Activated T-helper 1 cell treated with Interleukin-2 at 50 U/mL for 16 hours (primary cell): ENCODE data around the gene UVSSA.

ENCODE experiments used
- DNase-seq: peaks from one replicate; pipeline ENCODE4 v3.0.0-alpha.2; 2020; ENCODE audit warnings: low read depth

UVSSA gene

DNA sequence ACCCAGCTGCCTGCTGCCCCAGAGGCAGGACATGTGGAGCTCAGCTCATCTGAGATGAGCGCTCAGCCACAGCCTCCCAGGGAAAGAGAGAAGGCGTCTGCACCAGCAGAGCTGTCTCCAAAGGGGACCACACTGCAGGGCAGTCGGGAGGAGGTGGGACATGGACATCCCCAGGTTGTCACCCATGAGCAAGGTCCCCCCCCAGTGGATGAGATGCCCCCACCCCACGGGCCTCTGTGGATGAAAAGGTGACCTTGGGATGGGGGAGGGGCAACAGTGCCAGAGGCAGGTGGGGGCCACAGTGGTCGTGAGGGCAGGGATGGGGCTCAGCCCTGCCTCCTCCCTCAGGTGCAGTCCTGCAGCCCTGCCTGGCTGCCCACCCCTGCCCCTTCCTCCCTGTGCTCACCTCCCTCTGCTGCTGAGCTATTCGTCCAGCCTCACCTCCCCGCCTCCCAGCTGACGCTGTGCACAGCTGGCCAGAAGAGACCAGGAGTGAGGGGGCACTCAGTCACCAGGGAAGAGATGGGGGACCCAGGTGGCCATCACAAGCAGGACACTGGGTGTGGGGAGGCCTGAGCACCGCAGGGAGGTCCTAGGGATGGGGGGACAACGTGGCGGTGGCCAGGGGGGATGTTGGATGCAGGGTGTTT is 49.9 kb downstream of the UVSSA start:
- DNase-seq = no peak

- DNase-seq = no peak
Measured at GRCh38 chr4:1398681-1399507, 51.9 kb downstream of the UVSSA start.

DNA sequence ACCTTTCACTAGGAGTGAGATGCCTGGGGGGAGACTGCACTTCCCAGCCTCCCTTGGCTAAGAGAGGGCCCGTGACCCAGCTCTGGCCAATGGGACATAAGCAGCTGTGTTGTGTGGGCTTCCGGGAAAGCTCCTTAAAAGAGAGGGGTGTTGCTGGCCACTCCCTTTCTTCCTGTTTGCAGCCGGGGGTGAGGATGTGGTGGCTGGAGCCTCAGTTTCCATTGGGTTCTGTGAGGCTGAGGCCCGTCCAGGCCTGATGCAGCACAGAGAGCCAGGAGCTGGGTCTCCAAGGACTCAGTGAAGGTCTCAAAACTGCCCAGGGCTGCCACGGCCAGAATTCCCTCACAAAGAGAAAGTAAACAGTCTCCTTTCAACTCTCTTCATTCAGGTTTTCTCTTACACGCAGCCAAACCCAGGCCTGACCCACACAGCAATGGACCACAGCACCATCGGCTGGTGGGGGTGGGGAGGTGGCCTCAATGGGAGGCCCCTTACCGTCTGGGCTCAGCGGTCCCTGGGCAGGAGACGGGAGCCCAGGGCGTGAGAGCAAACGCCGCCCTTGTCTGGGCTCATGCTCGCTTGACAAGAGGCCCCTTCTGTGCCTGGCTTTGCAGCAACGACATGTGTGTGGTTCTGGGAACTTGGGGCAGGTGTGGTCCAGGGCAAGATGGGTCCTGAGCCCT is 52.6 kb downstream of the UVSSA start:
- no peak for DNase-seq

- no peak for DNase-seq
Measured at GRCh38 chr4:1400191-1400805, 53.3 kb downstream of the UVSSA start.

GRCh38 chr4:1400831-1401408 is 53.9 kb downstream of the UVSSA start:
- DNase-seq = no peak

- no peak for DNase-seq
Measured at GRCh38 chr4:1401409-1402020, 54.5 kb downstream of the UVSSA start.

DNA sequence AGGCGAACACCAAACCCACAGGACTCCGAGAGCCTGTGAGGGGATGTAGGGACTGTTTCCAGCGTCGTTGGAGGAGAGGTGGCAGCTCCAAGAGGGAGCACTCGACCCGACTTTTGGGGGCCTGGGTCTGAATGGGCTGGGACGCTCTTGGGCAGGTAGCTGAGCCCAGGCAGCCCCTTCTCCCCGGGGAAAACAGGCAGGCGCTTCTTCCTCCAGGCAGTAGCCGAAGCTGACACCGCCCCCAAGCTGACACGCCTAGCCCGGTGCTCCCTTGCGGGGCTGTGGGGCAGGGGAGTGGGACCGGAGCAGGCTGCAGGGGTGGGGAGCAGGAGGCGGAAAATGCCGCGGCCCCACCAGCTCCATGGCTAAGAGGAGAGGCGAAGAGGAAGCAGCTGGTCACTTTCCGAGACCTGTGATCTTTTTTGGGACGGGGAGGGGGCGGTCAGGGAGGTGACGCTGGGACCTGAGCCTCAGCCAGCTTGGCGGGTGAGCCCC is 55.1 kb downstream of the UVSSA start:
- no peak for DNase-seq

DNA sequence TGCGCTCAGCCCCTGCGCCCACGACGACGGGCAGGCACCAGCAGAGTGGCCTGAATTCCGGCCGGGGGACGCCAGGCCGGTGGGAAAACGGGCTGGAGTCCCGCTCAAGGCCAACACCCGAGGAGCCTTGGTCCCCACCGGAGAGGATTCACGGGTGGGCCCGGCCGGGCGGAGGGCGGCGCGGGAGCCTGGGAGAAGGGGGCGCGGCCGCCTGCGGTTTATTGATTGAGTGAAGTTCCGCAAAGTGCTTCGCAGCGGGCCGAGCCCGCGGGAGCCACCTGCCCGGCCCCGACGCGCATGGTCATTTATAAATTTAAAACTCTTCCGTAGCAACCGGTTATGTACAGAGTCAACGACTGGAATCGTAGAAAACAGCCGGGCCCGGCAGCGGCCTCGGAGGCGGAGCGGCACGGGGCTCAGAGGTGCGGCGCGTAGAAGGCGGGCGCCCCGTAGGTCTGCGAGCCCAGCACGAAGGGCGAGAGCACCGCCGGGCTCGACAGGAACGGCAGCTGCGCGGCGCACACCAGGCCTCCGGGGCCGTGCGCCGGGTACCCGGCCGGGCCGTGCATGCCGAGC is 55.6 kb downstream of the UVSSA start:
- DNase-seq = no peak

- DNase-seq = no peak
Measured at GRCh38 chr4:1403177-1403583, 56.2 kb downstream of the UVSSA start.

- DNase-seq = no peak
Measured at GRCh38 chr4:1403591-1404572, 56.9 kb downstream of the UVSSA start.

- DNase-seq = no peak
Measured at GRCh38 chr4:1404573-1405253, 57.7 kb downstream of the UVSSA start.

DNA sequence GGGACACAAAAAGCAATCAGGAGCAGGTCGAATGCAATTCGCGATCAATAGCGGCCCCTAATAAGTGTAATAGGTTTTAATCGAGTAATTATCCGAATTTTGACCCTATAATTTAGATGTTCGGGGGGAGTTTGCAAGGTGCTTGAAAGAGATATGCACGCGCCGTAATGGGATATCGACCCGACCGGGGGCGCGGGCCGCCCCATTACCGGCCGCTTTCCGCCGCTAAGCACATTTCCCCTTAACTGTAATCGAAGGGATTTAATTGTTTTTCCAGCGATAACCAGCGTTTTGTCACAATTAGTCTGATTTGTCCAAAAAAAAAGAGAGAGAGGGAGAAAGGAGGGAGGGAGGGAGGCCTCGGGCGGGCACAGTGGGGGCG is 58.2 kb downstream of the UVSSA start:
- DNase-seq = no peak

- no peak for DNase-seq
Measured at GRCh38 chr4:1405636-1406393, 58.8 kb downstream of the UVSSA start.

GRCh38 chr4:1406394-1406980 is 59.5 kb downstream of the UVSSA start, which contains the start of gene NKX1-1:
NKX1-1 (minus strand) TSS chr4:1406442; CDS start chr4:1406442, 0 bp downstream.
- no peak for DNase-seq

GRCh38 chr4:1406981-1407656 is 60.1 kb downstream of the UVSSA start:
- DNase-seq = no peak

DNA sequence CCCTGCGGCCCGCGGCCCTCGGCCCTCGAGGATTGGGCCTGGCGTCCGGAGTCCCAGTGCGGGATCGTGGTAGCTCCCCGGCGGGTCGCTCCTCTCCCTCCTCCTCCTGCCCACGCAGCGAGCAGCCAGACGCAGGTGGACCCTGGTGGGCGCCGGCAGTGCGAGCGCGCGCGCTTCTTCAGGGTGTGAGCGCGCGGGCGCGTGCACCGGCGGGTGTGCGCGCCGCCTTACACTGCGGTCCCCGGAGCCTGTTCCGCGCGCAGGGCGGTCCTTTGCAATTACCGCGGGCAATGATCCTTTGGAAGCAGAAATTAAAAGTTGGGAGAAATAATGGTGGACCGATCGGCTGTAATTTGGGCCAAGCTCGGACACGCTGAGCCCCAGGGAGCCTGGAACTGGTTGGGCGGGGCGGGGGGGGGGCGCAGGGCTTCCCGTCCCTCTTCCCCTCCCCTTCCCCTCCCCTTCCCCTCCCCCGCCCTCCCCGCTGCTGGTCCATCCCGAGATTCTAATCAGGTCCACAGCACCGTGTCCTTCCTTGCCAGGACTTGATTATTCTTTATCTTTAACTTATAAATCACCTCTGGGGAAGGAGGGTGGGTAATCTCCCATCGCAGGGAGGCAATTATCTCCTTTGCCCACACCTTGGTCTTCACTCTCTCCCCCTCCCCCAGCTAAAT is 60.8 kb downstream of the UVSSA start:
- no peak for DNase-seq

- no peak for DNase-seq
Measured at GRCh38 chr4:1408418-1408817, 61.4 kb downstream of the UVSSA start.
